HCT116 (cell line): ENCODE measurements around the gene FASN. TPM values are rescaled to one million over a fixed set of nuclear protein-coding genes. Genes with fewer than 3 reads are reported as not detected.
A peak's percentile ranks its signal among the peaks of the same experiment; 100 is the strongest.

ENCODE experiments used
- ATAC-seq: fragments of 200-7000 bp; cut with Tn5 transposase; 2 replicates; pipeline ENCODE4 v1.9.1; 2020; ENCODE audit warnings: mild to moderate bottlenecking, moderate library complexity
- BruUV-seq: library from RNA; stranded (reverse); fragments of 400-500 nt; replicated peaks from 2 replicates; lab custom pipeline; 2021; lab: Mats Ljungman, UMichigan
- CTCF ChIA-PET: fragments of 300-600 bp; sonication (Branson Sonifier 250); formaldehyde crosslinking; loops from one replicate; lab custom pipeline; 2021; ENCODE audit warnings: antibody characterized with exemption; lab: Charles Lee
- POLR2A ChIA-PET: fragments of 300-600, 350-600 bp; sonication (Branson Sonifier 250); formaldehyde crosslinking; loops from one replicate; lab custom pipeline; 2021; ENCODE audit warnings: antibody characterized with exemption; lab: Charles Lee
- RAD21 ChIA-PET, 2 experiments: fragments of 300-600 bp; sonication (Branson Sonifier 250); formaldehyde crosslinking; loops; one replicate each; lab custom pipeline; 2023; ENCODE audit warnings: low total read pairs in 2 of 2; ENCODE audit not compliant: uncharacterized antibody in 2 of 2, unreplicated experiment in 2 of 2, low non-redundant PET in 1 of 2; lab: Charles Lee
- DNase-seq: peaks from one replicate; pipeline ENCODE4 v3.0.0-alpha.2; 2010; ENCODE audit warnings: low read depth, low spot score
- H2AFZ ChIP-seq: fragments of 200-600 bp; shearing (Covaris generic), sonication (generic); 2 replicates; pipeline ENCODE4 v1.6.1; 2017; ENCODE audit warnings: low read depth, mixed run types, mixed read lengths, antibody characterized with exemption, low read length; ENCODE audit not compliant: poor library complexity, severe bottlenecking
- H3K27ac ChIP-seq: 2 replicates; pipeline ENCODE4 v1.5.1; 2012; ENCODE audit warnings: low read depth, low read length
- H3K27me3 ChIP-seq: fragments of 200-600 bp; sonication (generic); 2 replicates; pipeline ENCODE4 v1.6.1; 2016; ENCODE audit warnings: mixed run types, low read length, mixed read lengths; ENCODE audit not compliant: insufficient read depth
- H3K36me3 ChIP-seq, 2 experiments: fragments of 200-500 bp in 1 of 2; fragments of 200-600 bp in 1 of 2; sonication (Bioruptor generic) in 1 of 2; sonication (generic) in 1 of 2; 2 replicates each; pipeline versions ENCODE4 v1.5.1 to v1.6.1; 2014 to 2016; ENCODE audit warnings: low read length in 2 of 2, inconsistent platforms in 1 of 2, mixed read lengths in 1 of 2, mixed run types in 1 of 2; ENCODE audit not compliant: insufficient read depth in 2 of 2, control insufficient read depth in 1 of 2
- H3K4me1 ChIP-seq, 2 experiments: fragments of 200-600 bp in 1 of 2; sonication (generic) in 1 of 2; 2 replicates each; pipeline versions ENCODE4 v1.5.1 to v1.6.1; 2012 to 2017; ENCODE audit warnings: low read length in 2 of 2, inconsistent platforms in 1 of 2, mild to moderate bottlenecking in 1 of 2, mixed read lengths in 1 of 2, mixed run types in 1 of 2, moderate library complexity in 1 of 2; ENCODE audit not compliant: insufficient read depth in 2 of 2, control insufficient read depth in 1 of 2
- H3K4me2 ChIP-seq: fragments of 200-600 bp; sonication (generic); 2 replicates; pipeline ENCODE4 v1.6.1; 2017; ENCODE audit warnings: mixed run types, low read length, mixed read lengths
- H3K4me3 ChIP-seq, 2 experiments: fragments of 200-600 bp in 1 of 2; sonication (generic) in 1 of 2; replicated peaks in 1 of 2; 2 replicates each; pipeline ENCODE4 v1.5.1; 2011 to 2016; ENCODE audit warnings: low read length in 2 of 2, control low read depth in 1 of 2, low read depth in 1 of 2, mild to moderate bottlenecking in 1 of 2, mixed read lengths in 1 of 2, mixed run types in 1 of 2
- H3K79me2 ChIP-seq: fragments of 200-600 bp; sonication (generic); 2 replicates; pipeline ENCODE4 v1.6.1; 2017; ENCODE audit warnings: mild to moderate bottlenecking, mixed run types, low read length, moderate library complexity, mixed read lengths; ENCODE audit not compliant: insufficient read depth
- H3K9ac ChIP-seq: fragments of 200-600 bp; sonication (generic); 2 replicates; pipeline ENCODE4 v1.6.1; 2016; ENCODE audit warnings: low read length, mixed read lengths
- H3K9me2 ChIP-seq: fragments of 200-600 bp; sonication (generic), shearing (Covaris generic); 2 replicates; pipeline ENCODE4 v1.6.1; 2017; ENCODE audit warnings: mixed run types, mild to moderate bottlenecking, moderate library complexity; ENCODE audit not compliant: insufficient read depth
- H3K9me3 ChIP-seq, 2 experiments: fragments of 200-500 bp in 1 of 2; fragments of 200-600 bp in 1 of 2; sonication (Bioruptor generic) in 1 of 2; sonication (generic) in 1 of 2; 2 replicates each; pipeline ENCODE4 v1.6.1; 2014 to 2017; ENCODE audit warnings: low read length in 2 of 2, mixed read lengths in 2 of 2, inconsistent platforms in 1 of 2, low read depth in 1 of 2, mild to moderate bottlenecking in 1 of 2, mixed run types in 1 of 2, moderate library complexity in 1 of 2; ENCODE audit not compliant: control insufficient read depth in 1 of 2, insufficient read depth in 1 of 2
- H4K20me1 ChIP-seq: fragments of 200-600 bp; sonication (generic), shearing (Covaris generic); 2 replicates; pipeline ENCODE4 v1.6.1; 2017; ENCODE audit warnings: mixed run types, mild to moderate bottlenecking, moderate library complexity; ENCODE audit not compliant: insufficient read depth
- CBX3 ChIP-seq: IDR thresholded peaks from 2 replicates; pipeline ENCODE4 v1.6.1; 2012; ENCODE audit warnings: low read depth
- CEBPB ChIP-seq: IDR thresholded peaks from 2 replicates; pipeline ENCODE4 v1.6.1; 2012; ENCODE audit warnings: low read depth
- ELF1 ChIP-seq: IDR thresholded peaks from 2 replicates; pipeline ENCODE4 v1.6.1; 2012; ENCODE audit warnings: low read depth, borderline replicate concordance
- FOSL1 ChIP-seq: IDR thresholded peaks from 2 replicates; pipeline ENCODE4 v1.6.1; 2012; ENCODE audit warnings: low read depth
- JUND ChIP-seq: IDR thresholded peaks from 2 replicates; pipeline ENCODE4 v1.6.1; 2012
- POLR2A ChIP-seq: IDR thresholded peaks from 2 replicates; pipeline ENCODE4 v1.7.0; 2011; ENCODE audit warnings: borderline replicate concordance; ENCODE audit not compliant: insufficient read depth, insufficient read length; ENCODE audit errors: extremely low read depth
- POLR2AphosphoS5 ChIP-seq: IDR thresholded peaks from 2 replicates; pipeline ENCODE4 v1.6.1; 2011; ENCODE audit warnings: mild to moderate bottlenecking, low read depth, low read length, moderate library complexity
- RAD21 ChIP-seq: IDR thresholded peaks from 2 replicates; pipeline ENCODE4 v1.6.1; 2012; ENCODE audit warnings: low read depth, mild to moderate bottlenecking
- SIN3A ChIP-seq: IDR thresholded peaks from 2 replicates; pipeline ENCODE4 v1.6.1; 2012; ENCODE audit warnings: low read depth
- SRF ChIP-seq: IDR thresholded peaks from 2 replicates; pipeline ENCODE4 v1.6.1; 2012; ENCODE audit warnings: low read depth
- TCF7L2 ChIP-seq: IDR thresholded peaks from 2 replicates; pipeline ENCODE4 v1.7.0; 2011; ENCODE audit warnings: borderline replicate concordance, inconsistent platforms; ENCODE audit not compliant: insufficient read depth, insufficient read length; ENCODE audit errors: extremely low read depth
- YY1 ChIP-seq: IDR thresholded peaks from 2 replicates; pipeline ENCODE4 v1.6.1; 2011; ENCODE audit warnings: low read length, low read depth, moderate library complexity, mild to moderate bottlenecking; ENCODE audit not compliant: insufficient replicate concordance; ENCODE audit errors: extremely low read depth
- intact Hi-C: fragments of 100-400 bp; cut with micrococcal nuclease; formaldehyde crosslinking; loops from 2 replicates; pipeline ENCODE4 v1.10.0; 2022
- total RNA-seq: library from RNA; stranded (reverse); gene quantifications from one replicate; pipeline ENCODE4 v1.2.1, GENCODE V29; 2021; ENCODE audit not compliant: unreplicated experiment
- TF ChIP-seq, protein P1 (sequence below): IDR thresholded peaks from 2 replicates; pipeline ENCODE4 v1.6.1; 2011; ENCODE audit warnings: mild to moderate bottlenecking, low read length, moderate library complexity; ENCODE audit not compliant: insufficient replicate concordance; ENCODE audit errors: extremely low read depth
- TF ChIP-seq, protein P2 (sequence below): IDR thresholded peaks from 2 replicates; pipeline ENCODE4 v1.6.1; 2012; ENCODE audit warnings: low read depth

The FASN gene
- total RNA-seq, 1 experiment from 2014 or later = 754 TPM

DNA sequence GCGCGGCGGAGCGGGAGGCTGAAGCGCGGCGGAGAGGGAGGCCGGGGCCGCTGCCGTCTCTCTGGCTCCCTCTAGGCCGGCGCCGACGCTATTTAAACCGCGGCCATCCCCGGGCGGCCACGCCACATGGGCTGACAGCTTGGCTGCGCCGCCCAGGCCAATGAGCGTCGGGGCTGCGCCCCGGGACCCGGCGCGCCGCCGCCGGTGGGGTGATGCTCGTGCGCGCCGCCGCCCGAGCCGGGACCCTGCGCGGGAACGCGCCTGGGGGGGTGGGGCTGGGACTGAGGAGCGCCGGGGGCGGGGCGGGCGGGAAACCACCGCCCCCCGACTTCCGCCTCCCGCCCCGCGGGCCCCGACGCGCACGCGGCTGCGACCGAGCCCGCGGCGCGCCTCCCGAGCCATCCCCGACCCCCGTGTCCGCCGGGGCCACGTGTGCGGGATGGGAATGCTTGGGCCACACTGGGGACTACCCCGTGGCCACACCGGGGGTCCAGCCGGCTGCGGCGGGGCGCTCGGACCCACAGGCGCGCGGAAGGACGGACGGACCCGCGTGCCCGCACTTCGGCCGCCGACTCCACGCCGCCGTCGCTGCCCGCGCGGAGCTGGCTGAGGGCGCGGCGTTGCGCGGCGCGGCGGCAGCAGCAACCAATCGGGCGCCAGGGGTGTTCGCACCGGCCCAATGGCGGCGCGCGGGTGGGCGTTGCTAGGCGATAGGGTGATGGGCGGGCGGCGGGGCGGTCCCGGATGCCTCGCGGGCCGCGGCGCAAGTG, at the start of gene FASN (continued):
- TF ChIP-seq SRF = no peak
- peak; percentile 94 for TF ChIP-seq POLR2AphosphoS5
- TF ChIP-seq, protein P1, sequence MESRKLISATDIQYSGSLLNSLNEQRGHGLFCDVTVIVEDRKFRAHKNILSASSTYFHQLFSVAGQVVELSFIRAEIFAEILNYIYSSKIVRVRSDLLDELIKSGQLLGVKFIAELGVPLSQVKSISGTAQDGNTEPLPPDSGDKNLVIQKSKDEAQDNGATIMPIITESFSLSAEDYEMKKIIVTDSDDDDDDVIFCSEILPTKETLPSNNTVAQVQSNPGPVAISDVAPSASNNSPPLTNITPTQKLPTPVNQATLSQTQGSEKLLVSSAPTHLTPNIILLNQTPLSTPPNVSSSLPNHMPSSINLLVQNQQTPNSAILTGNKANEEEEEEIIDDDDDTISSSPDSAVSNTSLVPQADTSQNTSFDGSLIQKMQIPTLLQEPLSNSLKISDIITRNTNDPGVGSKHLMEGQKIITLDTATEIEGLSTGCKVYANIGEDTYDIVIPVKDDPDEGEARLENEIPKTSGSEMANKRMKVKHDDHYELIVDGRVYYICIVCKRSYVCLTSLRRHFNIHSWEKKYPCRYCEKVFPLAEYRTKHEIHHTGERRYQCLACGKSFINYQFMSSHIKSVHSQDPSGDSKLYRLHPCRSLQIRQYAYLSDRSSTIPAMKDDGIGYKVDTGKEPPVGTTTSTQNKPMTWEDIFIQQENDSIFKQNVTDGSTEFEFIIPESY = peak; percentile 14

DNA sequence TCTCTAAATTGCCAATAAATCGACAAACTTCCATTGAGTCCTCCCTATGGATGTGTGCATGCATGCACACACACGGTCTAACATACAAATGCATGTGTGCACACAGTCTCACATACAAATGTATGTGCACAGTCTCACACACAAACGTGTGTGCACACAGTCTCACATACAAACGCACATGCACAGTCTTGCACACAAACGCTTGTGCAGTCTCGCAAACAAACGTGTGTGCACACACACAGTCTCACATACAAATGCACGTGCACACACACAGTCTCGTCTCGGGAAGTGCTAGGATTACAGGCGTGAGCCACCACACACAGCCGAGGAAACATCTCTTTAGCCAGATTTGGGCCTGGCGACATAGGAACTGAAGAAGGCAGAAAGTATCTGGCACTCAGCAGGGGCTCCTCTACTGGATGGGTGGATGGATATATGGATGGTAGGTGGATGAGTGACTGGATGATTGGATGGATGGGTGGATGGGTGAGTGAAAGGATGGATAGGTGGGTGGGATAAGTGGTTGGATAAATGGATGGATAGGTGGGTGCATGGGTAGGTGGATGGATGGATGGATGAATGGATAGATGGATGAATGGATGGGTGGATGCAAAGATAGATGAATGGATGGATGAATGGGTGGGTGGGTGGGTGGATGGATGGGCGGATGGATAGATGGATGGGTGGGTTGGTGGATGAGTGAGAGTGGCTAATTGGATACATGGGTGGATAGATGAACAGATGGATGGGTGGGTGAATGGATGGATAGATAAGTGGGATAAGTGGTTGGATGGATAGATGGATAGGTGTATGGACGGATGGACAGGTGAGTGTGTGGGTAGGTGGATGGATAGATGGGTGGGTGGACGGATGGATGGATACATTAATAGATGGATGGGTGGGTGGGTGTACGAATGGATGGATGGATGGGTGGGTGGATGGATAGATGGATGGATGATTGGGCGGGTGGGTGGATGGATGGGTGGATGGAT, 48.9 kb upstream of the FASN start:
- DNase-seq (no peak), ATAC-seq (no peak)
- RAD21 ChIA-PET = no interaction called here
- H3K4me2 ChIP-seq = no peak overlapping the region
- H3K27me3 ChIP-seq = no peaks in the 10 kb centered on the region
- intact Hi-C loops = no loop called here
- H3K4me3 ChIP-seq = no peak overlapping the region
- no peaks in the 10 kb centered on the region for H4K20me1 ChIP-seq
- BruUV-seq = no TSS peak
- CTCF ChIA-PET = no interaction called here
- no peaks in the 10 kb centered on the region for H3K36me3 ChIP-seq
- H3K9me2 ChIP-seq = no peaks in the 10 kb centered on the region
- no peaks in the 10 kb centered on the region for H3K9me3 ChIP-seq
- POLR2A ChIA-PET = no interaction called here
- H3K4me1 ChIP-seq = no peaks in the 10 kb centered on the region
- H3K9ac ChIP-seq = no peak overlapping the region
- no peak overlapping the region for H2AFZ ChIP-seq
- H3K27ac ChIP-seq = no peak overlapping the region
- no peaks in the 10 kb centered on the region for H3K79me2 ChIP-seq
- no peak for TF ChIP-seq CBX3
- TF ChIP-seq RAD21 = no peak
- TF ChIP-seq FOSL1 = no peak
- TF ChIP-seq YY1 = no peak
- TF ChIP-seq POLR2AphosphoS5 = no peak
- TF ChIP-seq, protein P2, sequence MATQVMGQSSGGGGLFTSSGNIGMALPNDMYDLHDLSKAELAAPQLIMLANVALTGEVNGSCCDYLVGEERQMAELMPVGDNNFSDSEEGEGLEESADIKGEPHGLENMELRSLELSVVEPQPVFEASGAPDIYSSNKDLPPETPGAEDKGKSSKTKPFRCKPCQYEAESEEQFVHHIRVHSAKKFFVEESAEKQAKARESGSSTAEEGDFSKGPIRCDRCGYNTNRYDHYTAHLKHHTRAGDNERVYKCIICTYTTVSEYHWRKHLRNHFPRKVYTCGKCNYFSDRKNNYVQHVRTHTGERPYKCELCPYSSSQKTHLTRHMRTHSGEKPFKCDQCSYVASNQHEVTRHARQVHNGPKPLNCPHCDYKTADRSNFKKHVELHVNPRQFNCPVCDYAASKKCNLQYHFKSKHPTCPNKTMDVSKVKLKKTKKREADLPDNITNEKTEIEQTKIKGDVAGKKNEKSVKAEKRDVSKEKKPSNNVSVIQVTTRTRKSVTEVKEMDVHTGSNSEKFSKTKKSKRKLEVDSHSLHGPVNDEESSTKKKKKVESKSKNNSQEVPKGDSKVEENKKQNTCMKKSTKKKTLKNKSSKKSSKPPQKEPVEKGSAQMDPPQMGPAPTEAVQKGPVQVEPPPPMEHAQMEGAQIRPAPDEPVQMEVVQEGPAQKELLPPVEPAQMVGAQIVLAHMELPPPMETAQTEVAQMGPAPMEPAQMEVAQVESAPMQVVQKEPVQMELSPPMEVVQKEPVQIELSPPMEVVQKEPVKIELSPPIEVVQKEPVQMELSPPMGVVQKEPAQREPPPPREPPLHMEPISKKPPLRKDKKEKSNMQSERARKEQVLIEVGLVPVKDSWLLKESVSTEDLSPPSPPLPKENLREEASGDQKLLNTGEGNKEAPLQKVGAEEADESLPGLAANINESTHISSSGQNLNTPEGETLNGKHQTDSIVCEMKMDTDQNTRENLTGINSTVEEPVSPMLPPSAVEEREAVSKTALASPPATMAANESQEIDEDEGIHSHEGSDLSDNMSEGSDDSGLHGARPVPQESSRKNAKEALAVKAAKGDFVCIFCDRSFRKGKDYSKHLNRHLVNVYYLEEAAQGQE = no peak
- TF ChIP-seq, protein P1 = no peak
- TF ChIP-seq POLR2A = no peak
- no peak for TF ChIP-seq ELF1
- TF ChIP-seq SRF = no peak
- TF ChIP-seq TCF7L2 = no peak
- no peak for TF ChIP-seq SIN3A
- TF ChIP-seq CEBPB = no peak
- TF ChIP-seq JUND = no peak
